Measurements from ENCODE around the gene SRGAP3. TPM values are rescaled to one million over a fixed set of nuclear protein-coding genes. Genes with fewer than 3 reads are reported as not detected.

SRGAP3 gene
- total RNA-seq, 1 donor = 2.5 TPM

- peak; percentile 86 for DNase-seq (ENCODE audit: insufficient read length, low spot score, missing footprints)
These were observed 3.9 kb upstream of the SRGAP3 start for GRCh38 chr3:9253327-9253726.

GRCh38 chr3:9251055-9251786 is 1.8 kb upstream of the SRGAP3 start:
- DNase-seq (ENCODE audit: insufficient read length, low spot score, missing footprints) = no peak
- no peaks in the 10 kb centered on the region for H3K36me3 ChIP-seq (ENCODE audit: insufficient read depth, low read length)
- TF ChIP-seq CTCF (IDR thresholded peaks at IDR 0.05; ENCODE audit: extremely low read depth, low read depth, low read length) = peak; percentile 23

More at GRCh38 chr3:9253327-9253726, 3.9 kb upstream of the SRGAP3 start:
- H3K79me2 ChIP-seq (ENCODE audit: insufficient read depth, low read length) = no peaks in the 10 kb centered on the region
- no peaks in the 10 kb centered on the region for H4K20me1 ChIP-seq (ENCODE audit: insufficient read depth, low read length)
- no peaks in the 10 kb centered on the region for H3K36me3 ChIP-seq (ENCODE audit: insufficient read depth, low read length)
- H3K4me1 ChIP-seq (ENCODE audit: insufficient read depth, low read length) = peaks cover 16% of the 10 kb centered on the region
- no peak overlapping the region for H3K27ac ChIP-seq (ENCODE audit: low read depth, low read length)
- no peak overlapping the region for H3K4me2 ChIP-seq (ENCODE audit: insufficient read depth, low read length)
- TF ChIP-seq CTCF (IDR thresholded peaks at IDR 0.05; ENCODE audit: extremely low read depth, low read depth, low read length) = no peak
- H3K27me3 ChIP-seq (ENCODE audit: insufficient read depth, low read length) = peaks cover 6% of the 10 kb centered on the region
- H3K9me3 ChIP-seq (ENCODE audit: low read depth, low read length) = no peaks in the 10 kb centered on the region
- no peak overlapping the region for H2AFZ ChIP-seq (ENCODE audit: low read length)
- H3K4me3 ChIP-seq (ENCODE audit: insufficient read depth, low read length) = no peak overlapping the region

GRCh38 chr3:9250236-9250635 is 790 bp upstream of the SRGAP3 start:
- no peak overlapping the region for H2AFZ ChIP-seq (ENCODE audit: low read length)
- peak overlapping the region; percentile 93 for H3K4me2 ChIP-seq (ENCODE audit: insufficient read depth, low read length)

More at GRCh38 chr3:9251055-9251786, 1.8 kb upstream of the SRGAP3 start:
- Histone ChIP-seq H3K4me3 (ENCODE audit: insufficient read depth, low read length) (no peak overlapping the region), H3K79me2 (ENCODE audit: insufficient read depth, low read length) (no peaks in the 10 kb centered on the region), H2AFZ (ENCODE audit: low read length) (no peak overlapping the region), H3K27me3 (ENCODE audit: insufficient read depth, low read length) (peaks cover 23% of the 10 kb centered on the region), H3K27ac (ENCODE audit: low read depth, low read length) (no peak overlapping the region), H3K9me3 (ENCODE audit: low read depth, low read length) (no peaks in the 10 kb centered on the region), H3K4me1 (ENCODE audit: insufficient read depth, low read length) (peaks cover 21% of the 10 kb centered on the region), H4K20me1 (ENCODE audit: insufficient read depth, low read length) (no peaks in the 10 kb centered on the region), H3K4me2 (ENCODE audit: insufficient read depth, low read length) (no peak overlapping the region)

More at GRCh38 chr3:9250236-9250635, 790 bp upstream of the SRGAP3 start:
- Histone ChIP-seq H3K79me2 (ENCODE audit: insufficient read depth, low read length) (no peaks in the 10 kb centered on the region), H3K4me1 (ENCODE audit: insufficient read depth, low read length) (peaks cover 21% of the 10 kb centered on the region), H4K20me1 (ENCODE audit: insufficient read depth, low read length) (no peaks in the 10 kb centered on the region), H3K9me3 (ENCODE audit: low read depth, low read length) (no peaks in the 10 kb centered on the region), H3K27me3 (ENCODE audit: insufficient read depth, low read length) (peaks cover 23% of the 10 kb centered on the region), H3K36me3 (ENCODE audit: insufficient read depth, low read length) (no peaks in the 10 kb centered on the region), H3K27ac (ENCODE audit: low read depth, low read length) (no peak overlapping the region), H3K4me3 (ENCODE audit: insufficient read depth, low read length) (no peak overlapping the region)
- TF ChIP-seq CTCF (IDR thresholded peaks at IDR 0.05; ENCODE audit: extremely low read depth, low read depth, low read length) = peak; percentile 5
- no peak for DNase-seq (ENCODE audit: insufficient read length, low spot score, missing footprints)
